Superior temporal gyrus (tissue), 1 donor: ENCODE data around the gene ASPM.

Experiments
- DNase-seq: peaks from one replicate; pipeline ENCODE4 v3.0.0-alpha.2; 2016; ENCODE audit errors: extremely low spot score

Gene ASPM, protein sequence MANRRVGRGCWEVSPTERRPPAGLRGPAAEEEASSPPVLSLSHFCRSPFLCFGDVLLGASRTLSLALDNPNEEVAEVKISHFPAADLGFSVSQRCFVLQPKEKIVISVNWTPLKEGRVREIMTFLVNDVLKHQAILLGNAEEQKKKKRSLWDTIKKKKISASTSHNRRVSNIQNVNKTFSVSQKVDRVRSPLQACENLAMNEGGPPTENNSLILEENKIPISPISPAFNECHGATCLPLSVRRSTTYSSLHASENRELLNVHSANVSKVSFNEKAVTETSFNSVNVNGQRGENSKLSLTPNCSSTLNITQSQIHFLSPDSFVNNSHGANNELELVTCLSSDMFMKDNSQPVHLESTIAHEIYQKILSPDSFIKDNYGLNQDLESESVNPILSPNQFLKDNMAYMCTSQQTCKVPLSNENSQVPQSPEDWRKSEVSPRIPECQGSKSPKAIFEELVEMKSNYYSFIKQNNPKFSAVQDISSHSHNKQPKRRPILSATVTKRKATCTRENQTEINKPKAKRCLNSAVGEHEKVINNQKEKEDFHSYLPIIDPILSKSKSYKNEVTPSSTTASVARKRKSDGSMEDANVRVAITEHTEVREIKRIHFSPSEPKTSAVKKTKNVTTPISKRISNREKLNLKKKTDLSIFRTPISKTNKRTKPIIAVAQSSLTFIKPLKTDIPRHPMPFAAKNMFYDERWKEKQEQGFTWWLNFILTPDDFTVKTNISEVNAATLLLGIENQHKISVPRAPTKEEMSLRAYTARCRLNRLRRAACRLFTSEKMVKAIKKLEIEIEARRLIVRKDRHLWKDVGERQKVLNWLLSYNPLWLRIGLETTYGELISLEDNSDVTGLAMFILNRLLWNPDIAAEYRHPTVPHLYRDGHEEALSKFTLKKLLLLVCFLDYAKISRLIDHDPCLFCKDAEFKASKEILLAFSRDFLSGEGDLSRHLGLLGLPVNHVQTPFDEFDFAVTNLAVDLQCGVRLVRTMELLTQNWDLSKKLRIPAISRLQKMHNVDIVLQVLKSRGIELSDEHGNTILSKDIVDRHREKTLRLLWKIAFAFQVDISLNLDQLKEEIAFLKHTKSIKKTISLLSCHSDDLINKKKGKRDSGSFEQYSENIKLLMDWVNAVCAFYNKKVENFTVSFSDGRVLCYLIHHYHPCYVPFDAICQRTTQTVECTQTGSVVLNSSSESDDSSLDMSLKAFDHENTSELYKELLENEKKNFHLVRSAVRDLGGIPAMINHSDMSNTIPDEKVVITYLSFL (N-terminal part only)

DNA sequence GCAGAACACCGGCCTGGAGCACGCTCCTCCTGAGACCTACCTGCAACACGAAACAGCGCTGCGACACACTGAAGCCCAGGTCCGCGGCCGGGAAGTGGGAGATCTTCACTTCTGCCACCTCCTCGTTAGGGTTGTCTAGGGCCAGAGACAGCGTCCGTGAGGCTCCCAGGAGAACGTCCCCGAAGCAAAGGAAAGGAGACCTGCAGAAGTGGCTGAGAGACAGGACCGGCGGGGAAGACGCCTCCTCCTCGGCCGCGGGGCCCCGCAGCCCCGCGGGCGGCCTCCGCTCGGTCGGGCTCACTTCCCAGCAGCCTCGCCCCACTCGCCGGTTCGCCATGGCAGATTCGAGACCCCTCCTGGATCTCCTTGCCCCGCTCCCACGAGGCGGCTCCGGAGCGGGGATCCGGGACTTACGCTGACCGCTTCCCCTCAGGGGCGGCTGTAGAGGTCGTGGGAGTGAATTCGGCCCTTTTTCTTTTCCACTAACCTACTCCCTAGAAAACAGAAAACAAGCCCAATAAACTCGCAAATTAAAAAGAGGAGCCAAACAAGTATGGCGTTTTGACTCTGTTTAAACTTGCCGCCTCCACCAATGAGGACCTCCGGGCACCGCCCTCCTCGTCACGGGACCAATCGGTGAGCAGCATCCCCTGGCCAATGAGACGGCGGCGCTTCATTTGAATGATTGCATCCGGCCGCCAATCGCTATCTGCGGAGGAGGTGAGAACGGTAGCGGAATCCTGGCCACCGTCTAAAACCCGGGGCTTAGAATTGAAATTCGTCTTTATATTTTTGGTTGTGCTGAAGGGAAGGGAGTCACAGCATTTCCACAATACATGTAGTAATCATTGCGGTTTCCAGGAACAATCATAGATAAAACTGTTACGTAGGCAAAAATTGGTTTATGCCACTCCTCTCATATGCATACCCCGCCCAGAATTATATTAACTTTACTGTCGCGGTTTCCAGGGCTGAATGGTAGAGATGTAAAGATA lies at the start of gene ASPM:
ASPM (minus strand) TSS at position 569 of the 995 bp plus-strand sequence; CDS start at position 337, 232 bp downstream.
- DNase-seq = peak; percentile 93

DNA sequence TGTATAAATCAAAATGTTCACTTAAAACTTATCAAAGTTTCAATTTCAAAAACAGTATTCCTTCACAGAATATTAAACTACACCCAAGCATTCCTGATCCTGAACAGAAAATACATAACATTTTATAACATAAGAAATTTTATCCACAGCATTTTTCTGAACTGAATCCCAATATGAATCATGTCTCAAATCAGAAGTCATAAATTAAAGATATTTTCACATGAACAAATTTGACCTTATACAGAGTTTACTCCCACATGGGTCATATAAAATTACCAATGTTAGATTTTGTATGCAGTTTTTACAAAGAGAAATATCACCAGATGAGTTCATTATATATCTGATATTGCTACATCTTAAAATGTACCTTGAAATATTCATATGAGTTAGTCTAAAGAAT lies 48.6 kb upstream of the ASPM start:
- DNase-seq = no peak

DNA sequence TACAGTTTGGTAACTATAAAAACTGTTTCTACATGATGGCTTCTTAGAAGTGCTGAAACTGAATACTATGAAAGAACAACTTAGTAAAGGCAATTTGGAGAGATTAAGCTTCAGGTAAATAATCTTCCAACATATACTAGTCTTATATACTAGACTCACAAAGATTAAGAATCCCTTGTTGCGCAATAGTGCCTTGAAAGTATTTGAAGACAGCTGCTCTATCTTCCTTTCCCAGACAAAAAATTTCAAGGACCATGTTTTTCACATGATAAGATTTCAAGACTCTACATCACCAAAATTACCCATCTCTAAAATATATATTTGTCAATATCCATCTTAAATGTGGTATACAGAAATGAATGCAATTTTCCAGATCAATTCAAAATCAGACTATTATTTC lies 37.7 kb upstream of the ASPM start:
- DNase-seq = no peak

DNA sequence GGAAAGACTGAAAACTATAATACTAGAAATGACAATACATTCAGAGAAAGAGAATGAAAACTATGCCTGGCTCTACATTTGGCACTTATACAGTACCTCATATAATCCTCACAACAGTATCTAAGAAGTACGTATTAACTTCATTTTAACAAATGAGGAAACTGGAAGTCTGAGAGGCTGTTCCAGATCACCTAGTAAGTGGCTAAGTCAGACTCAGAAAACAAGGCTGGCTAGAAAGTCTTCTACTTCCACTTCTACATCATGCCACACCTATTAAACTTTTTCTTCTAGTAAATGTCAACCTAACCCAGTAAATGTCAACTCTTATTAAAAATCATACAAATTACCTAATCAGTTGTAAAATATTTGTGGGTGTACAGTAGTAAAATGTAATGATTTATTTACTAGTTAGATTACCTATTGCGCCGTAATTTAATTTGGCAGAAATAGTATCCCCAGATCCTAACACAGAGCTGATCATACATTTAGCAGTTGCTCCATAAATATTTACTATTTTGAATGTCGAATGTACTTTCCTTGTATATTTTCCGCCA lies 36.8 kb upstream of the ASPM start:
- no peak for DNase-seq

DNA sequence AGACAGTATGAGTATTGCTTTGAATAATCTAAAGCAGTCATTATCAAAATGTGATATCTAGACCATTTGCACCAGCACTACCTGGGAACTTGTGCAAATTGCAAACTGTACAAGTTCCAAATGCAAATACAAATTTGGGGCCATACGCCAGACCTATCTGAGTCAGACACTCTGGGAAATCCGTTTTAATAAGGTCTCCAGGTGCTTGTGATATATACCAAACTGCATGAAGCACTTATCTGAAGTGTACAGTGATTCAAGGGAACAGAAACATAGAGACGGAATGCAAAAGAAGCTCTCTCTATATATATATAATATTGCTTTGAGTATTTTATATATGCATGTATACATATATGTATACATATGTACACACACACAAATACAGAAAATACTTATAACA lies 36.2 kb upstream of the ASPM start:
- no peak for DNase-seq

DNA sequence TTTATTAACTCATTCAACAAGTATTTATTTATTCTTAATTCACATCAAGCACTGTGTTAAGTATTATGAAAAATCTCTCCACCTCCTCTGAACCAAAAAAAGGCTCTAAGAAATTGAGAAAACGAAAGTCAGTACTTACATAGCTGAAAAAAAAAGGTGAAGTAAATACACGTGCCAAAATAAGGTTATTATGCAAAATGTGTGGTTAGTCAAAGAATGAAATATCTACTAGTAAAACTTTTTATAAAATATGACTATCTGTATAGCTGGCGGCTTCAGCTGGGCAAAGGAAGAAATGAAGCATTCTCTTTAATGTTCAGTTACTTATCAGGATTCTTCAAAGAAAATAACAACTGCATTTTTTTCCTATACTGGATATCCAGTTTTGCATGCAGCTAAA lies 35.5 kb upstream of the ASPM start:
- no peak for DNase-seq

DNA sequence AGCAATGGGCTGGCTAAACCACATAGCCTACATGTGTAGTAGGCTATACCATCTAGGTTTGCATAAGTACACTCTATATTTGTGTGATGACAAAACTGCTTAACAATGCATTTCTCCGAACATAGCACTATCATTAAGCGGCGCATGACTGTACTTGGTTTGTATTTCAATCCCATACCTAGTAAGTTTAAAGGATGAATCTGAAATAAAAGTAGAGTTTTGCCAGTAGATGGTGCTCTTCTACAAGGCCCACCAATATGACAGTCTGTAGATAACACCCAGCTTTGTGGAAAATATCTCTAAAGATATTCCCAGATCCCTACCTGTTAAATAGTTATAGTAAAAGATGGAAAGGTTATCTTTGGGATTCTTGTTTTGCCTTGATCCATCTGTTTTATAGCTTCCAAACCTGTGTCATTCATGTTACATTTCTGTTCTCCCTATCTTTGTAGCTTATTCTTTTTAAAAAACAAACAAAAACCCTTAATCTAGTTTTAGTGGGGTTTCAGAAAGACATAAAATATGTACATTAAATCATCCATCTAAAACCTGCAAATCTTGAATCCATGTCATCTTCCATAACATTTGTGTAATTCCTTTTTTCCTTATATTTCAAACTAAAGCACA lies 33.9 kb upstream of the ASPM start:
- DNase-seq = peak; percentile 84

DNA sequence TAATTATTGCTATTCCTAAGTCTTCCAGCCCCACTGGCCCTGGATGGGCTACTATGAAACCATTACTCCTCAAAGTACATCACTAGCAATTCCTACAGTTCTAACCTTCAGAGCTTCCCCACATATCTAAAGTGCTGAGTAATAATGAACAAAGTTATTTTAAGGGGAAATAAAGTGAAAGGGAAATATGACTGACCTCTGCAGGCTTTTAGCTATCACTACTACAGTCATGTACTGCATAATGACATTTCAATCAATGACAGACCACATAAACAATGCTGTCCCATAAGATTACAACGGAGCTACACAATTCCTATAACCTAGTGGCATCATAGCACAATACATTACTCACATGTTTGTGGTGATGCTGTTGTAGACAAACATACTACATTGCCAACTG lies 32.5 kb upstream of the ASPM start:
- DNase-seq = no peak

DNA sequence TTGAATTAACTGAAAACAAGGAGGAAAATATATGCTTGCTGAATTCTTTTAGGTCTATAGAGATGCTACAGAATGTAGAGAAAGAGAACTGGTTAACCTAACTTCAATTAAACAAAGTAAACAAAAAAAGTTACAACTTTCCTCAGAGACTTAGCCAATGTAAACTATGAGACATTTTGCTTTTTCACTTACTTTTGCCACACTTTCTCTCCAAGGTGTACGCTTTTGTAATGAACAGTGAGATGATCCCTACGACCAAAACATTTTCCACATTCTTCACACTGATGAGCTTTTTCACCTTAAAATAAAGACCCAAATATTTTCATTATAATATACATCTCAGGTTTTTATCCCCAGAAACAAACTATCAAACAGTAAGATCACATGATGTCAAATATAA lies 28.3 kb upstream of the ASPM start:
- DNase-seq = no peak

DNA sequence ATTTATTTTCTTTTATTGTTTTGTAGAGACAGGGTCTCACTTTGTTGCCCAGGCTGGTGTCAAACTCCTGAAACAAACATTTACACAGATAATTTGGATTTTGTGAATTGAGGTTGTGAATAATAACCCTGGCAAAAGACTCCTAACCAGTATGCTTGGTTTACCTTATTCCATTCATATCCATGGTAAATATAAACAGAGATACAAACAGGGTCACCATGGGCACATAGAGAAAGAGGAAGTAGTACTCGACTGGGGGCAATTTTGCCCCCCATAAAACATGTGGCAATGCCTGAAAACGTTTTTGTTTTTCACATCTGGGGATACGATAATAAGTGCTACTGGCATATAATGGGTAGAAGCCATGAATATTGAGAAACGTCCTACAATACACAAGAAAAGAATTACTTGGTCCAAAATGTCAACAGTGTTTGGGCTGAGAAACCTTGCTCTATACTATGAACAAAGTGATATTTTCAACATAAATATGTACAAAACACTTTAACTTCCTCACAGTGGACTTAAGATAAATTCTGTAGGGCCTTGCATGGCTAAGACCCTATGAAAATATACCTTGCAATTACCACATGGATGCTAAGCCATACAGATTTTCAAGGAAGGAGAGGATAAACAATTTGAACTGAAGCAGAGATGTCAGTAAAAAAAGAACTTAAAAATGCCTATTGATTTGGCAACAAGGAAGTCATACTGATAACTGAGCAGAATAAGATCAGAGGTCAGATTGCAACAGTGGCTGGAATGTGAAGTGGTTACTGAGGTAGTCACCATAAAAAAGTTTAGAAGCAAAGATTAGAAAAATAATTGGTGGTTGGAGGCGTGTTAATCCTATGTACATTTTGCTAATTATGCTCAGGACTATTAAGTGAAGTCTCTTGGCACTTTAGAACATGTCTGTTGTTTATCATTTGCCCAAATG lies 27.4 kb upstream of the ASPM start:
- DNase-seq = no peak

DNA sequence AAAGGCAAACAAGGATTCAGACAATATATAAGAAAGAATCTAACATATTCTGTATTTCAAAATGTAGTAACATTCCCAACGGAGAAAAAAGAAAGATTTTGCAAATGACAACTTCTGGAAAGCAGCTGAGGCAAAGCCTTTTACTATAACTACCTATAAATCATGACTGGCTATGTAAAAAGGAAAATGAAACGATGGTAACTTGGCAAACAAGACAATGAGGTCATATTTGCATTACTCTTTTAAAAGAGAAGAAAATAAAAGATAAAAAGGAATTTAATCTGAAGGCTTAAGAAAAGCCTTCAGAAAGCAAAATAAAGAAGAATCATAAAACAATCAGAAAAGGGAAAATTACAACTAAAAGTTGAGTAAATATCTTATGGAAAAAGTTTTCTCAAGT lies 25.1 kb upstream of the ASPM start:
- DNase-seq = no peak

DNA sequence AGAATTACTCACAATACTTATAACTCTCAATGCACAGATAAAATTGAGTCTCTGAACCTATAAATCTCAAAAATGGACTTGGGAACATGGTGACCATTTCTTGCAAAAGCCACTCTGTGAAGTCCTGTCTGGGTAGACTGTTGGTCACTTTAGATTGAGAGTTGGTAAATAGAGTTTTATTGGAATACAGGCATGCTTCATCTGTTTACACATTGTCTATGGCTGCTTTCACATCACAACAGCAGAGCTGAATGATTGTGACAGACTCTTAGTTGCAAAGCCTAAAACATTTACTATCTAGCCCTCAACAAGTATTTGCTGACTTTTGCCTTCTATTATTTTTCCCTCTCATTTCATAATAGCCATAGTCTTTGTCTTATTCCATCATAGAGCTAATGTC lies 24.1 kb upstream of the ASPM start:
- DNase-seq = no peak

DNA sequence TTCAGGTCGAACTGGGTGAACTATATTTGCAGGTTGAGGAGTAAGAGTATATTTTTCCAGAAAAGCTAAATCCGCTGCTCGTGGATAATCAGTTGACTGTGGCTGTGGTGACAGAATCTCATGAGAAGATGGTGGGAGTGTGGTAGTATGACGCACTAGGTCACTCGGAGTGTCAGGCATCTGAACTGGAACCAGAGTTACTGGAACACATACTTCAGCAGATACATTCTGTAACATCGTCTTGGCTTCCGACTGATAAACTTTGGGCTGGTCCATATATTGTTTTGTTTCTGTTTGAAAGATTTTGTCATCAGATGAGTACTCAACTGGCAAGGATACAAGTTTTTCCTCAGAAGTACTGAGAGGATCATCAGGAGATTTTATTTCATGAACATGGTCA lies 13.0 kb upstream of the ASPM start:
- no peak for DNase-seq

DNA sequence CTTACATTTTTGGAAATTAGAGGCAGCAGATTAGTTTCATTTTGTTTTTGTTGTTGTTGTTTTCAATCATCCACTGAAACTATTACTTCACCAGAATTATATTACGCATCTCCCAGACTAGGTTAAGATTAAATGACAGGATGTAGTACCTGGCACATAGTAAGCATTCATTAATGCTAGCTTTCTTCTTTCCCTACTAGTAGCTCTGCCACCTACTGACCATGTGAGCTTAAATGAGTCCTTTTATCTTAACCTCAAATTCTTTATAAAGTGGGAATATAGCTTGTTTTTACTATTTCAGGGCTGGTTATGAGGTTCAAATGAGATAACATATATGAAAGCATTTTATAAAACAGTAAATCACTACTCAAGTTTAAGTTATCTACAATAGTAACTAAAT lies 10.2 kb upstream of the ASPM start:
- DNase-seq = no peak

DNA sequence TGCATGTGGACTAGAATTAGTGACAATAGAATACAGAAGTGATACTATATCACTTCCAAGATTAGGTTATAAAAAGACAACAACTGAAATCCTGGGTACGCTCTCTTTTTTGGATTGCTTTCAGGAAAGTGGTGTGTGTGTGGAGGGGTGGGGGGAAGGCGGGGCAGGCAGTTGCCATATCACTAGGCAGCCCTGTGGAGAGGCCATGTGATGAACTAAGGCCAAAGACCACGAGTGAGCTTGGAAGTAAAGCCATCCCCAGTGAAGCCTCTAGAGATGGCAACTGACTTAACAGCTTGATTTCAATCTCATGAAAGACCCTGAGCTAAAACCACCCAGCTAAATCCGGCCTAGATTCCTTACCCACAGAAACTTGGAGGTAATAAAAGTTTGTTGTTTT lies 6.2 kb upstream of the ASPM start:
- DNase-seq = no peak

DNA sequence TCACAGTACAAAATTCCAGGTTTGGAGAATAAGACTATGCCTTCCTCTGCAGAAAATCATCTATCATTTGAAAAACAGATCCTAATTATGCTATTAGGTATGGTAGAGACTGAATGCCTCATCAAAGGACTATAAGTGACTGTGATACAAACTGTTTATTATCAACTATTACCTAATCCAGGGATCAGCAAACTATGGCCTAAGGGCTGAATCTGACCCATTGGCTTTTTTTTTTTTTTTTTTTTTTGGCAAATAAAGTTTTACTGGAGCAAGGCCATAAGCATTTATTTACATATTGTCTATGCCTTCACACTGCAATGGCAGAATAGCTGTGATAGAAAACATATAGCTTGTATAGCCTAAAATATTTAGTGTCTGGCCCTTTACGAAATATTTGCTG lies 4.7 kb upstream of the ASPM start:
- DNase-seq = no peak

DNA sequence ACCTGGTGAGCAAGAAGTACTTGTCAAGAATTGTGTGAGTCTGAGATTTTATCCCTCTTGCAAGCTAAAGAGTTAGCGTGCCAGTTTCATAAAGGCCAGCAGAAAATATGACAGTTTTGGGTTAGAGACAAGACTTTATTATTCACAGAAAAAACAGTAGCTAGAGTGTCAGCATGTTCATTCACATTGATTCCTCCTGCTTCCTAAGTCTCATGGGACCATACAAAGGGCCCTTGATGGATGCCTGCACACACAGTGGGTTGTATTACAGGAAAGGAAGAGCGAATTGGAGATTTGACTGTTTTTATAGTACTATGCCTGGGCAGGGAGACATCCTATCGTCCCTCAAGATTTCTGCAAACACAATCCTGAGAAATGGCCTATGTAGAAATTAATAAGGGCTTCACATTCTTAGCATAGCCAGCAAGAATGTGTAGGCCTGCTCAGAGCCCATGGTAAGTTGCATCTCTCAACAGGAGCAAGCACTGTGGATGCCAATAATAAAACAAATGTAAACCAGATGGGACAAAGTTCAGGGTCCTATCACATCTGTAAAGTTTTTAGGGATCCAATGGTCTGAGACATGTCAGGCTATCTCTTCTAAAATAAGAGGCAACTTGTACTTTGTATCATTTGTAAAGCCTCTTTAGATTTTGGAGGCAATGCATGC lies 4.0 kb upstream of the ASPM start:
- DNase-seq = no peak

DNA sequence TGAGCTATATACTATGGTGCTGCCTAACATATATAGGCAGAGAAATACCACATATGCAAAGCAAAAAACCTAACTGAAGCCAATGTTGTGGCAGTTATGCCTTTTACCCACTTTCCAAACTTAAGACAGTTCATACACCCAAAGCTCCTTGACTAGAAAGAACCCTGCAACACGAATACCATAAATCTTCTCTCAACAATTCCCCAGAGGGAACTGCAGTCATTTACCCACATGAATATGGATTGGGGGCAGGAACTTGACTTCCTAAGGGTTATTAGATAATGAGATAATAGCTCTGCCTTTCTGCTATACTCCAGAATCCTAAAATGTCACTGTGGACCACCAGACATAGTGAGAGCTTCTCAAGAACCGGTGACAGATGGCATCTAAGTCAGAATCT lies 2.9 kb upstream of the ASPM start:
- DNase-seq = no peak
